Activated B cell treated with CpG ODN at 0.5 μM for 24 hours (primary cell): ENCODE results near the gene KAT2A. TPM values are rescaled to one million over a fixed set of nuclear protein-coding genes. Genes with fewer than 3 reads are reported as not detected.
"Not testable (repeated sequence)": the region's sequence is repeated elsewhere in the genome, so short reads cannot be mapped to it uniquely, and the experiment has no call there.

Experiments
- ATAC-seq: fragments of 200-7000 bp; cut with Tn5 transposase; one replicate; pipeline ENCODE4 v1.10.0; 2021; ENCODE audit warnings: low read depth, mild to moderate bottlenecking, moderate library complexity
- CTCF ChIA-PET: fragments of 350-600 bp; sonication (Branson Sonifier 250); formaldehyde crosslinking; loops from one replicate; lab custom pipeline; 2021; ENCODE audit warnings: antibody characterized with exemption; lab: Charles Lee
- POLR2A ChIA-PET: fragments of 350-600 bp; sonication (Branson Sonifier 250); formaldehyde crosslinking; loops from one replicate; lab custom pipeline; 2021; ENCODE audit warnings: antibody characterized with exemption; lab: Charles Lee
- DNase-seq: peaks from one replicate; pipeline ENCODE4 v3.0.0; 2022
- H3K27ac Mint-ChIP-seq: one replicate; pipeline ENCODE4 v1.8.0; 2020; ENCODE audit warnings: mixed read lengths
- H3K27me3 Mint-ChIP-seq: one replicate; pipeline ENCODE4 v1.8.0; 2021; ENCODE audit warnings: mixed read lengths
- H3K36me3 Mint-ChIP-seq: one replicate; pipeline ENCODE4 v1.8.0; 2021; ENCODE audit warnings: low read depth, mixed read lengths
- H3K4me1 Mint-ChIP-seq: one replicate; pipeline ENCODE4 v1.8.0; 2021; ENCODE audit warnings: mixed read lengths
- H3K4me3 Mint-ChIP-seq: one replicate; pipeline ENCODE4 v1.8.0; 2020; ENCODE audit warnings: mild to moderate bottlenecking, mixed read lengths
- H3K9me3 Mint-ChIP-seq: one replicate; pipeline ENCODE4 v1.8.0; 2020; ENCODE audit warnings: mixed read lengths
- CTCF ChIP-seq: fragments of 200-600 bp; IDR thresholded peaks from one replicate; pipeline ENCODE4 v1.8.0; 2022; ENCODE audit warnings: antibody characterized with exemption, mild to moderate bottlenecking
- intact Hi-C: fragments of 100-400 bp; cut with micrococcal nuclease; formaldehyde crosslinking; loops from one replicate; pipeline ENCODE4 v1.15.1; 2024
- total RNA-seq: library from RNA; stranded (reverse); gene quantifications from 2 replicates; pipeline ENCODE4 v1.2.3, GENCODE V29; 2022

Gene KAT2A
- total RNA-seq, 1 donor from 2014 or later: 40.1 TPM

GRCh38 chr17:42153919-42154742 is 33.0 kb upstream of the KAT2A start:
- Mint-ChIP-seq H3K9me3 (no peaks in the 10 kb centered on the region), H3K36me3 (peaks cover 27% of the 10 kb centered on the region), H3K27ac (peak overlapping the region; percentile 92), H3K4me3 (peak overlapping the region; percentile 95), H3K4me1 (peaks cover 37% of the 10 kb centered on the region), H3K27me3 (no peaks in the 10 kb centered on the region)
- CTCF ChIA-PET: interaction anchor here (0.6 to 1.5 kb wide), 2 partner anchors 28 to 141 kb away, joined by 4 read pairs; no protein-coding TSS in a partner anchor
- POLR2A ChIA-PET: interaction anchor here (0.8 to 2.6 kb wide), 8 partner anchors 10 to 252 kb away, joined by 3 to 9 read pairs (median 4); partner anchors contain the start of genes DHX58, DNAJC7, KAT2A and KCNH4
- DNase-seq (no peak), ATAC-seq (no peak)
- no peak for TF ChIP-seq CTCF
- intact Hi-C loops: no loop called here

GRCh38 chr17:42146911-42147607 is 25.9 kb upstream of the KAT2A start:
- DNase-seq (no peak), ATAC-seq (no peak)
- H3K27ac Mint-ChIP-seq: no peak overlapping the region
- no peaks in the 10 kb centered on the region for H3K9me3 Mint-ChIP-seq
- H3K36me3 Mint-ChIP-seq: peaks cover 54% of the 10 kb centered on the region
- TF ChIP-seq CTCF: no peak
- no peaks in the 10 kb centered on the region for H3K27me3 Mint-ChIP-seq
- no peak overlapping the region for H3K4me3 Mint-ChIP-seq
- POLR2A ChIA-PET: interaction anchor here (0.7 to 1.3 kb wide), 2 partner anchors 8 to 49 kb away, joined by 4 to 5 read pairs; partner anchors contain the start of gene ZNF385C
- intact Hi-C loops: no loop called here
- CTCF ChIA-PET: interaction anchor here (0.7 kb wide), 1 partner anchor 193 kb away, joined by 5 read pairs; no protein-coding TSS in a partner anchor
- peaks cover 17% of the 10 kb centered on the region for H3K4me1 Mint-ChIP-seq

GRCh38 chr17:42143138-42143537 is 22.0 kb upstream of the KAT2A start:
- H3K27me3 Mint-ChIP-seq, ATAC-seq, DNase-seq, CTCF ChIA-PET, H3K4me3 Mint-ChIP-seq, H3K27ac Mint-ChIP-seq, H3K9me3 Mint-ChIP-seq, intact Hi-C loops: not testable (repeated sequence)
- POLR2A ChIA-PET: interaction anchor here (0.7 kb wide), 1 partner anchor 11 kb away, joined by 3 read pairs; no protein-coding TSS in a partner anchor
- peaks cover 54% of the 10 kb centered on the region for H3K36me3 Mint-ChIP-seq
- peaks cover 30% of the 10 kb centered on the region for H3K4me1 Mint-ChIP-seq

GRCh38 chr17:42142371-42142896 is 21.3 kb upstream of the KAT2A start:
- POLR2A ChIA-PET: no interaction called here
- no peak overlapping the region for H3K4me3 Mint-ChIP-seq
- CTCF ChIA-PET: no interaction called here
- ATAC-seq: no peak
- no peaks in the 10 kb centered on the region for H3K9me3 Mint-ChIP-seq
- no peak overlapping the region for H3K27ac Mint-ChIP-seq
- intact Hi-C loops: no loop called here
- H3K27me3 Mint-ChIP-seq: no peaks in the 10 kb centered on the region
- peaks cover 34% of the 10 kb centered on the region for H3K4me1 Mint-ChIP-seq
- H3K36me3 Mint-ChIP-seq: peaks cover 49% of the 10 kb centered on the region
- DNase-seq: no peak
- TF ChIP-seq CTCF: no peak

- Mint-ChIP-seq H3K27me3 (no peaks in the 10 kb centered on the region), H3K27ac (no peak overlapping the region), H3K9me3 (no peaks in the 10 kb centered on the region), H3K4me1 (peaks cover 41% of the 10 kb centered on the region), H3K4me3 (no peak overlapping the region), H3K36me3 (peaks cover 50% of the 10 kb centered on the region)
- ChIA-PET POLR2A (interaction anchor here (0.7 kb wide), 1 partner anchor 9 kb away, joined by 3 read pairs; no protein-coding TSS in a partner anchor), CTCF (interaction anchor here (0.6 kb wide), 1 partner anchor 203 kb away, joined by 3 read pairs; no protein-coding TSS in a partner anchor)
- ATAC-seq (no peak), DNase-seq (no peak)
- intact Hi-C loops: loop anchor here (1.0 kb wide), 1 partner anchor 8 kb away; no protein-coding TSS in a partner anchor
- TF ChIP-seq CTCF: no peak
Measured at GRCh38 chr17:42141382-42141781, 20.2 kb upstream of the KAT2A start.

- POLR2A ChIA-PET: interaction anchor here (0.7 kb wide), 1 partner anchor 145 kb away, joined by 4 read pairs; no protein-coding TSS in a partner anchor
- intact Hi-C loops: loop anchor here (1.0 kb wide), 1 partner anchor 7 kb away; no protein-coding TSS in a partner anchor
- H3K4me1 Mint-ChIP-seq: peaks cover 48% of the 10 kb centered on the region
Measured at GRCh38 chr17:42140690-42141089, 19.5 kb upstream of the KAT2A start.

More at GRCh38 chr17:42140690-42141089, 19.5 kb upstream of the KAT2A start:
- CTCF ChIA-PET, H3K9me3 Mint-ChIP-seq, DNase-seq, ATAC-seq, H3K27me3 Mint-ChIP-seq, H3K27ac Mint-ChIP-seq, H3K4me3 Mint-ChIP-seq: not testable (repeated sequence)
- H3K36me3 Mint-ChIP-seq: peaks cover 51% of the 10 kb centered on the region
